ENCODE measurements around the gene GRM7. TPM values are rescaled to one million over a fixed set of nuclear protein-coding genes. Genes with fewer than 3 reads are reported as not detected.

GRM7 gene
- total and polyA plus RNA-seq, 10 donors, result 0.02 to 0.20 (median 0.14) TPM; not detected in 7

GRCh38 chr3:7503431-7503830 is 642.5 kb downstream of the GRM7 start:
- Histone ChIP-seq H3K4me3 (no peak overlapping the region), H3K36me3 (no peaks in the 10 kb centered on the region), H3K4me1 (no peaks in the 10 kb centered on the region), H3K9me3 (peaks cover 0 to 6% (median 0%) of the 10 kb centered on the region in 8 donors), H3K27me3 (replicated peaks in 1 of 7) (no peaks in the 10 kb centered on the region), H3K27ac (no peak overlapping the region)
- TF ChIP-seq POLR2AphosphoS5 (IDR thresholded peaks at IDR 0.05) (no peak), POLR2A (IDR thresholded peaks at IDR 0.05) (no peak), CTCF (IDR thresholded peaks at IDR 0.05 in 8 of 11, conservative IDR thresholded peaks at IDR 0.05 in 3 of 11) (no peak)
- 82 to 89% (median 85%) methylated on average over 4 of the region's 4 CpGs for WGBS, 5 donors
- intact Hi-C loops (cut with DNase I; ENCODE audit: low total_unique reads), result no loop called here
- no peak for DNase-seq

DNA sequence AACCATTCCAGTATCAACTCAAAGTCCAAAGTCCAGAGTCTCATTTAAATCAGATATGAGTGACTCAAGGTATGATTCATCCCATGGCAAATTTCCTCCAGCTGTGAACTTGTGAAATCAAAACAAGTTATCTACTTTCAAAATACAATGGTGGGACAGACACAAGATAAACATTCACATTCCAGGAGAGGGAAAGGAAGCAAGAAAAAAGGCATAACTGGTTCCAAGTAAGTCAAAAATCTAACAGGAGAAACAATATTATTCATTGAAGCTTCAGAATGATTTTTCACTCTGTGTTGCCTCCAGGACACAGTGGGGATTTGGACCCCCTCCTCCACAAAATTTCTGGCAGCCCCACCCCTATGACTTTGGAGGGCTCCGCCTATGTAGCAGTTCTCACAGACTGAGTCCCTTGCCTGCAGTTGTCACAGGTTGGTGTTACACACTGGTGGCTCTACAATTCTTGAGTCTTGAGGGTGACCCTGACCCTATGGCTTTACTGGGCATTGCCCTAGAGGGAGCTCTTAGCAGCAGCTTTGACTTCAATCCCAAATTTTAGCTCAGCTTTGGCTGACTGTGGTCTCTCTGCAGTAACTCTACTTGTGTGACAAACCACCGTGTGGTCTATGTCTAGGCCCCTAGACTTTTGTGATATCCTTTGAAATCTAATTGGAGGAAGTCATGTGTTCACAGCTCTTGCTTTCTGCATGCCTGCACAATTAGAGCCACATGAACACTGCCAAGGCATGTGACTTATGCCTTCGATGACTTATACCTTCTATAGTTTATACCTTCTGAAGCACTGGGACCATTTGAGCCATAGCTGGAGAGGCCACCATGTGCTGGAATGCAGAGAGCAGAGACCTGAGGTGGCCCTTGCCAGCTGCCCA is 644.2 kb downstream of the GRM7 start:
- intact Hi-C loops (cut with DNase I; ENCODE audit: low total_unique reads), result no loop called here
- H3K36me3 ChIP-seq, result no peaks in the 10 kb centered on the region
- peaks cover 0 to 6% (median 0%) of the 10 kb centered on the region in 8 donors for H3K9me3 ChIP-seq
- 84 to 89% (median 88%) methylated on average over 3 of the region's 3 CpGs for WGBS, 5 donors
- DNase-seq, result no peak
- TF ChIP-seq CTCF (IDR thresholded peaks at IDR 0.05 in 8 of 11, conservative IDR thresholded peaks at IDR 0.05 in 3 of 11) (no peak), POLR2AphosphoS5 (IDR thresholded peaks at IDR 0.05) (no peak), POLR2A (IDR thresholded peaks at IDR 0.05) (no peak)
- H3K27ac ChIP-seq, result no peak overlapping the region
- H3K4me3 ChIP-seq, result no peak overlapping the region
- no peaks in the 10 kb centered on the region for H3K27me3 ChIP-seq (replicated peaks in 1 of 7)
- no peaks in the 10 kb centered on the region for H3K4me1 ChIP-seq

- 62 to 94% (median 88%) methylated on average over 2 of the region's 2 CpGs for WGBS, 5 donors
- Histone ChIP-seq H3K4me1 (no peaks in the 10 kb centered on the region), H3K36me3 (no peaks in the 10 kb centered on the region), H3K4me3 (no peak overlapping the region), H3K27ac (no peak overlapping the region), H3K9me3 (peaks cover 0 to 6% (median 0%) of the 10 kb centered on the region in 8 donors), H3K27me3 (replicated peaks in 1 of 7) (no peaks in the 10 kb centered on the region)
- DNase-seq, result no peak
- TF ChIP-seq POLR2A (IDR thresholded peaks at IDR 0.05) (no peak), POLR2AphosphoS5 (IDR thresholded peaks at IDR 0.05) (no peak), CTCF (IDR thresholded peaks at IDR 0.05 in 8 of 11, conservative IDR thresholded peaks at IDR 0.05 in 3 of 11) (no peak)
- intact Hi-C loops (cut with DNase I; ENCODE audit: low total_unique reads), result no loop called here
Observed at GRCh38 chr3:7506606-7507180, 645.8 kb downstream of the GRM7 start.

- WGBS, 5 donors, result 42 to 66% (median 47%) methylated on average over 2 of the region's 2 CpGs
- no peaks in the 10 kb centered on the region for H3K4me1 ChIP-seq
Observed at GRCh38 chr3:7508821-7509220, 647.9 kb downstream of the GRM7 start.

More at GRCh38 chr3:7508821-7509220, 647.9 kb downstream of the GRM7 start:
- Histone ChIP-seq H3K36me3 (no peaks in the 10 kb centered on the region), H3K27ac (no peak overlapping the region), H3K4me3 (no peak overlapping the region), H3K27me3 (replicated peaks in 1 of 7) (no peaks in the 10 kb centered on the region), H3K9me3 (peaks cover 0 to 6% (median 0%) of the 10 kb centered on the region in 8 donors)
- no peak for DNase-seq
- intact Hi-C loops (cut with DNase I; ENCODE audit: low total_unique reads), result no loop called here
- TF ChIP-seq POLR2A (IDR thresholded peaks at IDR 0.05), result no peak
